Panc1 (cell line): ENCODE results near the gene SECTM1. TPM values are rescaled to one million over a fixed set of nuclear protein-coding genes. Genes with fewer than 3 reads are reported as not detected.

ENCODE experiments used
- ATAC-seq: fragments of 200-7000 bp; cut with Tn5 transposase; 2 replicates; pipeline ENCODE4 v1.9.1; 2020; ENCODE audit warnings: mild to moderate bottlenecking, moderate library complexity
- BruUV-seq: library from RNA; stranded (reverse); fragments of 400-500 nt; replicated peaks from 2 replicates; lab custom pipeline; 2021; lab: Mats Ljungman, UMichigan
- CTCF ChIA-PET: fragments of 300-600 bp; sonication (Branson Sonifier 250); formaldehyde crosslinking; loops from one replicate; lab custom pipeline; 2022; ENCODE audit warnings: antibody characterized with exemption; lab: Charles Lee
- POLR2A ChIA-PET: fragments of 300-600 bp; sonication (Branson Sonifier 250); formaldehyde crosslinking; loops from one replicate; lab custom pipeline; 2022; ENCODE audit warnings: antibody characterized with exemption; lab: Charles Lee
- DNase-seq: peaks from one replicate; pipeline ENCODE4 v3.0.0-alpha.2; 2010; ENCODE audit warnings: low read depth, low spot score
- H3K27ac ChIP-seq: 2 replicates; pipeline ENCODE4 v1.5.1; 2011; ENCODE audit warnings: mild to moderate bottlenecking, low read length, inconsistent platforms
- H3K27me3 ChIP-seq: fragments of 200-500 bp; sonication (Bioruptor generic); 2 replicates; pipeline ENCODE4 v1.6.0; 2014; ENCODE audit warnings: low read length, inconsistent platforms; ENCODE audit not compliant: control insufficient read depth, insufficient read depth
- H3K36me3 ChIP-seq: fragments of 200-500 bp; sonication (Bioruptor generic); 2 replicates; pipeline ENCODE4 v1.5.1; 2014; ENCODE audit warnings: inconsistent platforms, mild to moderate bottlenecking, low read length, moderate library complexity; ENCODE audit not compliant: control insufficient read depth, insufficient read depth
- H3K4me1 ChIP-seq: 2 replicates; pipeline ENCODE4 v1.5.1; 2011; ENCODE audit warnings: inconsistent platforms, mild to moderate bottlenecking, low read length, moderate library complexity; ENCODE audit not compliant: control insufficient read depth, insufficient read depth
- H3K4me3 ChIP-seq, 2 experiments: 2 replicates each; pipeline ENCODE4 v1.5.1; 2011 to 2012; ENCODE audit warnings: low read depth in 2 of 2, low read length in 2 of 2, mild to moderate bottlenecking in 2 of 2, inconsistent platforms in 1 of 2, moderate library complexity in 1 of 2
- H3K9me3 ChIP-seq: fragments of 200-500 bp; sonication (Bioruptor generic); 2 replicates; pipeline ENCODE4 v1.5.1; 2014; ENCODE audit warnings: low read depth, mild to moderate bottlenecking, inconsistent platforms, low read length, moderate library complexity; ENCODE audit not compliant: control insufficient read depth, insufficient read depth
- CTCF ChIP-seq: fragments of 450-650 bp; IDR thresholded peaks from 2 replicates; pipeline ENCODE4 v1.5.1; 2017; ENCODE audit warnings: mild to moderate bottlenecking
- POLR2AphosphoS5 ChIP-seq: IDR thresholded peaks from 2 replicates; pipeline ENCODE4 v1.6.1; 2012; ENCODE audit warnings: mild to moderate bottlenecking, low read depth, low read length, moderate library complexity
- REST ChIP-seq, 2 experiments: IDR thresholded peaks; 2 replicates each; pipeline ENCODE4 v1.6.1; 2011 to 2012; ENCODE audit warnings: low read depth in 2 of 2, control low read depth in 1 of 2, low read length in 1 of 2, mild to moderate bottlenecking in 1 of 2, moderate library complexity in 1 of 2; ENCODE audit not compliant: insufficient read depth in 1 of 2
- SIN3A ChIP-seq: IDR thresholded peaks from 2 replicates; pipeline ENCODE4 v1.6.1; 2012; ENCODE audit warnings: low read depth, mild to moderate bottlenecking, low read length, moderate library complexity, borderline replicate concordance; ENCODE audit not compliant: insufficient read depth
- TCF7L2 ChIP-seq: IDR thresholded peaks from 2 replicates; pipeline ENCODE4 v1.6.1; 2011; ENCODE audit warnings: mild to moderate bottlenecking, low read depth, low read length, inconsistent platforms
- in situ Hi-C: cut with HindIII; loops from 2 replicates; pipeline ENCODE4 v1.10.0; 2016; ENCODE audit warnings: low sequenced_read_pairs, low pct_unique_long_range_greater_than_20kb
- intact Hi-C: fragments of 100-400 bp; cut with micrococcal nuclease; formaldehyde crosslinking; loops from one replicate; pipeline ENCODE4 v1.10.0; 2022; ENCODE audit not compliant: unreplicated experiment
- total RNA-seq: library from RNA; stranded (reverse); gene quantifications from one replicate; pipeline ENCODE4 v1.2.1, GENCODE V29; 2021; ENCODE audit not compliant: unreplicated experiment

Gene SECTM1
- total RNA-seq, 1 experiment from 2014 or later, result 5.4 TPM

GRCh38 chr17:82374626-82375331 is 41.2 kb upstream of the SECTM1 start:
- intact Hi-C loops, result no loop called here
- POLR2A ChIA-PET, result no interaction called here

More at GRCh38 chr17:82374626-82375331, 41.2 kb upstream of the SECTM1 start:
- no peak overlapping the region for H3K27ac ChIP-seq
- no peaks in the 10 kb centered on the region for H3K9me3 ChIP-seq
- in situ Hi-C loops, result no loop called here
- no TSS peak for BruUV-seq
- no peaks in the 10 kb centered on the region for H3K4me1 ChIP-seq
- no peaks in the 10 kb centered on the region for H3K27me3 ChIP-seq
- H3K36me3 ChIP-seq, result no peaks in the 10 kb centered on the region
- no peak overlapping the region for H3K4me3 ChIP-seq
- no peak for ATAC-seq
- CTCF ChIA-PET, result no interaction called here
- TF ChIP-seq TCF7L2 (no peak), SIN3A (no peak), CTCF (no peak), REST (IDR thresholded peaks at IDR 0.05; ENCODE audit: insufficient read depth in 1 of 2, low read depth in 2 of 2, low read length in 1 of 2) (no peak), POLR2AphosphoS5 (no peak)
- DNase-seq, result no peak
